Measurements from ENCODE around the gene PAPSS1.

PAPSS1 gene

GRCh38 chr4:107624024-107624423 is 96.0 kb downstream of the PAPSS1 start:
- no peak for DNase-seq
- Histone ChIP-seq H3K4me3 (ENCODE audit: low read depth, low read length) (no peak overlapping the region), H3K36me3 (replicated peaks) (no peaks in the 10 kb centered on the region), H3K27ac (no peak overlapping the region), H3K27me3 (replicated peaks) (no peaks in the 10 kb centered on the region)
- TF ChIP-seq CTCF (IDR thresholded peaks at IDR 0.05; ENCODE audit: low read depth, low read length, missing control alignments) = no peak
- in situ Hi-C loops (cut with HindIII; ENCODE audit: low pct_ligation_motif_present, low sequenced_read_pairs) = no loop called here

DNA sequence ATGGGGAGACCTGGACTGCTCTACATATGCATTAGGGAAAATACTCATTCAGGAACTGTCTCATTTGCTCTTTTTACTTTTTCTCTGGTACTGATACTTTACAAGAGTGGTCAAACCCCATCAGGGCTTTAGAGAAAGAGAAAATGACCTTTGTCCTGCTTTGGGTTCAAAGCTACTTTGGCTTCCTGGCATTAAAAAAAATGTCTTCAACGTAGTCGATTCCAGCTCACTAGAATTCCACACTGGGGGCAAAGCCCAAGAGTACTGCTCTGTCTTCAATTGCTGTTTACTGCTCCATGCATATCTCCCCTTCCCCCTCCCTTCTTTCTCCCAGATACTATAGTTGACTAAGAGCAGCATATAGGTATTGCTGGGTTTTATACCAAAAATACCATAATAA is 98.0 kb downstream of the PAPSS1 start:
- H3K27me3 ChIP-seq (replicated peaks) = no peaks in the 10 kb centered on the region
- H3K4me3 ChIP-seq (ENCODE audit: low read depth, low read length) = no peak overlapping the region
- H3K27ac ChIP-seq = no peak overlapping the region
- TF ChIP-seq CTCF (IDR thresholded peaks at IDR 0.05; ENCODE audit: low read depth, low read length, missing control alignments) = no peak
- DNase-seq = no peak
- in situ Hi-C loops (cut with HindIII; ENCODE audit: low pct_ligation_motif_present, low sequenced_read_pairs) = no loop called here
- H3K36me3 ChIP-seq (replicated peaks) = no peaks in the 10 kb centered on the region

GRCh38 chr4:107619731-107620130 is 100.3 kb downstream of the PAPSS1 start:
- in situ Hi-C loops (cut with HindIII; ENCODE audit: low pct_ligation_motif_present, low sequenced_read_pairs) = no loop called here
- Histone ChIP-seq H3K27me3 (replicated peaks) (no peaks in the 10 kb centered on the region), H3K27ac (peak overlapping the region; percentile 20), H3K4me3 (ENCODE audit: low read depth, low read length) (no peak overlapping the region), H3K36me3 (replicated peaks) (no peaks in the 10 kb centered on the region)
- no peak for TF ChIP-seq CTCF (IDR thresholded peaks at IDR 0.05; ENCODE audit: low read depth, low read length, missing control alignments)
- DNase-seq = no peak

DNA sequence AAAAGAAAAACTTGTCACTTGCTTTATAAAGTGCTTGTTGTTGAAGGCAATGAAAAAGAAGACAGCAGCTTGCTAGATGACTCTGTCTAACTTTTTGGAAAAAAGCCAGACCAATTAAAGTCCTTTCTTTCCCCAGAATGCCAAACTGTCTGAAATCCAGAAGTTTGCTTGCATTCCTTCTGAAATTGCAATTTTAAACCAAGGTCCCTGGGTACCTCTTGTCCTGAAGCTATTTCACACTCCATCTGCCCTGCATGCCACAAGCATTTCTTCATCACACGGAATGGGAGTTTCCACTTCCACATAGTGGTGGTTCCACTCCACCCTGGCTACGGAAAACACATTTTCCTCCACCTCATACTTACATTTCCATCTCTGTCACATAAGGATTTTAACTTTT is 101.0 kb downstream of the PAPSS1 start:
- no peak overlapping the region for H3K4me3 ChIP-seq (ENCODE audit: low read depth, low read length)
- no peak for TF ChIP-seq CTCF (IDR thresholded peaks at IDR 0.05; ENCODE audit: low read depth, low read length, missing control alignments)
- in situ Hi-C loops (cut with HindIII; ENCODE audit: low pct_ligation_motif_present, low sequenced_read_pairs) = no loop called here
- no peaks in the 10 kb centered on the region for H3K36me3 ChIP-seq (replicated peaks)
- H3K27ac ChIP-seq = peak overlapping the region; percentile 20
- DNase-seq = peak; percentile 79
- H3K27me3 ChIP-seq (replicated peaks) = no peaks in the 10 kb centered on the region

GRCh38 chr4:107618656-107619055 is 101.4 kb downstream of the PAPSS1 start:
- in situ Hi-C loops (cut with HindIII; ENCODE audit: low pct_ligation_motif_present, low sequenced_read_pairs) = no loop called here
- Histone ChIP-seq H3K27me3 (replicated peaks) (no peaks in the 10 kb centered on the region), H3K27ac (peak overlapping the region; percentile 20), H3K36me3 (replicated peaks) (no peaks in the 10 kb centered on the region), H3K4me3 (ENCODE audit: low read depth, low read length) (no peak overlapping the region)
- TF ChIP-seq CTCF (IDR thresholded peaks at IDR 0.05; ENCODE audit: low read depth, low read length, missing control alignments) = no peak
- no peak for DNase-seq

GRCh38 chr4:107616838-107617389 is 103.1 kb downstream of the PAPSS1 start:
- in situ Hi-C loops (cut with HindIII; ENCODE audit: low pct_ligation_motif_present, low sequenced_read_pairs) = no loop called here
- Histone ChIP-seq H3K27me3 (replicated peaks) (no peaks in the 10 kb centered on the region), H3K36me3 (replicated peaks) (no peaks in the 10 kb centered on the region), H3K4me3 (ENCODE audit: low read depth, low read length) (no peak overlapping the region), H3K27ac (no peak overlapping the region)
- no peak for TF ChIP-seq CTCF (IDR thresholded peaks at IDR 0.05; ENCODE audit: low read depth, low read length, missing control alignments)
- no peak for DNase-seq
